ENCODE results near the gene INMT.

Gene INMT

GRCh38 chr7:30751696-30752273 lies at the start of gene INMT:
Gene INMT (plus strand): TSS chr7:30752135. CDS start chr7:30752151, 16 bp downstream.
- H3K9ac ChIP-seq (ENCODE audit: low read length): no peak within 1 kb of the TSS
- no peak within 1 kb of the TSS for H3K27ac ChIP-seq (ENCODE audit: low read length)

GRCh38 chr7:30702200-30702599 lies 49.7 kb upstream of the INMT start:
- no peaks in the 10 kb centered on the region for H4K20me1 ChIP-seq (ENCODE audit: insufficient read depth, low read length)
- H3K36me3 ChIP-seq (replicated peaks; ENCODE audit: low read depth, low read length): no peaks in the 10 kb centered on the region
- no peak overlapping the region for H2AFZ ChIP-seq (ENCODE audit: low read depth, low read length)
- no peak overlapping the region for H3K27ac ChIP-seq (ENCODE audit: low read length)
- H3K4me1 ChIP-seq (ENCODE audit: low read length): no peaks in the 10 kb centered on the region
- H3K9ac ChIP-seq (ENCODE audit: low read length): no peak overlapping the region
- H3K9me3 ChIP-seq (ENCODE audit: insufficient read depth, low read length): no peaks in the 10 kb centered on the region
- 0 out of 2 replicates have a peak, but pooled peaks cover 5% of the 10 kb centered on the region for H3K27me3 ChIP-seq (ENCODE audit: low read depth, low read length)
- TF ChIP-seq EZH2phosphoT487 (IDR thresholded peaks at IDR 0.05; ENCODE audit: low read depth): no peak
- TF ChIP-seq, protein P1, sequence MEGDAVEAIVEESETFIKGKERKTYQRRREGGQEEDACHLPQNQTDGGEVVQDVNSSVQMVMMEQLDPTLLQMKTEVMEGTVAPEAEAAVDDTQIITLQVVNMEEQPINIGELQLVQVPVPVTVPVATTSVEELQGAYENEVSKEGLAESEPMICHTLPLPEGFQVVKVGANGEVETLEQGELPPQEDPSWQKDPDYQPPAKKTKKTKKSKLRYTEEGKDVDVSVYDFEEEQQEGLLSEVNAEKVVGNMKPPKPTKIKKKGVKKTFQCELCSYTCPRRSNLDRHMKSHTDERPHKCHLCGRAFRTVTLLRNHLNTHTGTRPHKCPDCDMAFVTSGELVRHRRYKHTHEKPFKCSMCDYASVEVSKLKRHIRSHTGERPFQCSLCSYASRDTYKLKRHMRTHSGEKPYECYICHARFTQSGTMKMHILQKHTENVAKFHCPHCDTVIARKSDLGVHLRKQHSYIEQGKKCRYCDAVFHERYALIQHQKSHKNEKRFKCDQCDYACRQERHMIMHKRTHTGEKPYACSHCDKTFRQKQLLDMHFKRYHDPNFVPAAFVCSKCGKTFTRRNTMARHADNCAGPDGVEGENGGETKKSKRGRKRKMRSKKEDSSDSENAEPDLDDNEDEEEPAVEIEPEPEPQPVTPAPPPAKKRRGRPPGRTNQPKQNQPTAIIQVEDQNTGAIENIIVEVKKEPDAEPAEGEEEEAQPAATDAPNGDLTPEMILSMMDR (IDR thresholded peaks at IDR 0.05; ENCODE audit: low read depth, low read length): peak; percentile 37
- H3K79me2 ChIP-seq (ENCODE audit: low read length): no peaks in the 10 kb centered on the region
- no peak overlapping the region for H3K4me3 ChIP-seq (ENCODE audit: low read length)
- no peak overlapping the region for H3K4me2 ChIP-seq (ENCODE audit: low read length)

More at GRCh38 chr7:30751696-30752273, at the start of gene INMT:
- H3K4me3 ChIP-seq (ENCODE audit: low read length): no peak within 1 kb of the TSS
- no peaks in the 10 kb centered on the region for H3K9me3 ChIP-seq (ENCODE audit: insufficient read depth, low read length)
- no peaks in the 10 kb centered on the region for H3K36me3 ChIP-seq (replicated peaks; ENCODE audit: low read depth, low read length)
- no peak within 1 kb of the TSS for H2AFZ ChIP-seq (ENCODE audit: low read depth, low read length)
- no peaks in the 10 kb centered on the region for H3K79me2 ChIP-seq (ENCODE audit: low read length)
- H3K4me1 ChIP-seq (ENCODE audit: low read length): no peaks in the 10 kb centered on the region
- H3K27me3 ChIP-seq (ENCODE audit: low read depth, low read length): no peaks in the 10 kb centered on the region
- H4K20me1 ChIP-seq (ENCODE audit: insufficient read depth, low read length): no peaks in the 10 kb centered on the region
- no peak for TF ChIP-seq EZH2phosphoT487 (IDR thresholded peaks at IDR 0.05; ENCODE audit: low read depth)
- TF ChIP-seq, protein P1 (IDR thresholded peaks at IDR 0.05; ENCODE audit: low read depth, low read length): no peak
- no peak within 1 kb of the TSS for H3K4me2 ChIP-seq (ENCODE audit: low read length)

DNA sequence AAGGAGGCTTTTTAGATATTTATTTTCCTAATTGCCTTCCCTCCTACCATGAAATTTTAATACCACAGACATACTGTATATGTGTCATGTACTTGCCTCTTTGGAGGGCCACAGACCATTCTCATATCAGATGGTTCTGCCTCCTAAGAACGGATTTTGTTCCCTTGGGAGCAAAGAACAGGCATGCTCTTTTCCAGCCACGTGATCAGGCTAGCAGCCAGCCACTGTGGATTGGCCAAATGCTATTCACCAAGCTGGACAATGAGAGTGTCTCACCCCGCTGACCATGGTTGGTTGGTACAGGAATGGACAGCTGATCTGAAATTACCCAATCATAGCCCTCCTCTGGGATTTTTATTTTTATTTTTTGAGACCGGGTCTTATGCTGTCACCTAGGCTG lies 48.2 kb upstream of the INMT start:
- TF ChIP-seq, protein P1 (IDR thresholded peaks at IDR 0.05; ENCODE audit: low read depth, low read length): no peak
- no peak for TF ChIP-seq EZH2phosphoT487 (IDR thresholded peaks at IDR 0.05; ENCODE audit: low read depth)
- H3K9ac ChIP-seq (ENCODE audit: low read length): no peak overlapping the region
- no peaks in the 10 kb centered on the region for H3K36me3 ChIP-seq (replicated peaks; ENCODE audit: low read depth, low read length)
- H4K20me1 ChIP-seq (ENCODE audit: insufficient read depth, low read length): no peaks in the 10 kb centered on the region
- no peak overlapping the region for H3K27ac ChIP-seq (ENCODE audit: low read length)
- H3K4me3 ChIP-seq (ENCODE audit: low read length): no peak overlapping the region
- no peaks in the 10 kb centered on the region for H3K9me3 ChIP-seq (ENCODE audit: insufficient read depth, low read length)
- H3K79me2 ChIP-seq (ENCODE audit: low read length): no peaks in the 10 kb centered on the region
- H3K4me2 ChIP-seq (ENCODE audit: low read length): no peak overlapping the region
- H3K27me3 ChIP-seq (ENCODE audit: low read depth, low read length): 0 out of 2 replicates have a peak, but pooled peaks cover 5% of the 10 kb centered on the region
- H2AFZ ChIP-seq (ENCODE audit: low read depth, low read length): no peak overlapping the region
- H3K4me1 ChIP-seq (ENCODE audit: low read length): no peaks in the 10 kb centered on the region

DNA sequence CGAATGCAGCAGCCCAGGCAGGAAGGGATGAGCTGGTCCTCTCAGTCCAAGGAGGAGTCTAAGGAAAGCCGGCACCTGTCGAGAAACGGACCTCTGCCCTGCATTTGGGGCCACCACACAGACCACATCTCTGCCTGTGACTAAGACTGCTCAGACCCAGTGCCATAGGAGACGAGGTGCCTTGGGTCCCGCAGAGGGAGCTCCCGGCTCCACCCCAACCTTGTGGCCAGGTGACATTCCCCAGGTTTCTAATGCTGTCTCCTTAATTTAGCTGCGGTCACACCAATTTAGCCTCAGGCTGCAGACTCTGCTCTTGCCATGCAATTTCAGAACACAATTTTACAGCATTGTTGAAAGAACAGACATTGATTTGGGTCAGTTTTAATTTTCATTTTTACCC lies 46.9 kb upstream of the INMT start:
- H3K4me3 ChIP-seq (ENCODE audit: low read length): no peak overlapping the region
- no peak overlapping the region for H3K4me2 ChIP-seq (ENCODE audit: low read length)
- TF ChIP-seq, protein P1 (IDR thresholded peaks at IDR 0.05; ENCODE audit: low read depth, low read length): no peak
- TF ChIP-seq EZH2phosphoT487 (IDR thresholded peaks at IDR 0.05; ENCODE audit: low read depth): no peak
- 0 out of 2 replicates have a peak, but pooled peaks cover 5% of the 10 kb centered on the region for H3K27me3 ChIP-seq (ENCODE audit: low read depth, low read length)
- no peaks in the 10 kb centered on the region for H4K20me1 ChIP-seq (ENCODE audit: insufficient read depth, low read length)
- no peaks in the 10 kb centered on the region for H3K9me3 ChIP-seq (ENCODE audit: insufficient read depth, low read length)
- no peak overlapping the region for H2AFZ ChIP-seq (ENCODE audit: low read depth, low read length)
- no peaks in the 10 kb centered on the region for H3K4me1 ChIP-seq (ENCODE audit: low read length)
- no peaks in the 10 kb centered on the region for H3K79me2 ChIP-seq (ENCODE audit: low read length)
- no peaks in the 10 kb centered on the region for H3K36me3 ChIP-seq (replicated peaks; ENCODE audit: low read depth, low read length)
- H3K9ac ChIP-seq (ENCODE audit: low read length): no peak overlapping the region
- H3K27ac ChIP-seq (ENCODE audit: low read length): no peak overlapping the region

Data from OCI-LY3 (cell line).